Islet of Langerhans (tissue), 1 donor: ENCODE data around the gene TGIF1.
"Not testable (repeated sequence)": the region's sequence is repeated elsewhere in the genome, so short reads cannot be mapped to it uniquely, and the experiment has no call there.

Source experiments
- FAIRE-seq: peaks from one replicate; lab custom pipeline; 2011; peaks lifted over from hg19 to GRCh38; lab: Jason Lieb, UNC

The TGIF1 gene

DNA sequence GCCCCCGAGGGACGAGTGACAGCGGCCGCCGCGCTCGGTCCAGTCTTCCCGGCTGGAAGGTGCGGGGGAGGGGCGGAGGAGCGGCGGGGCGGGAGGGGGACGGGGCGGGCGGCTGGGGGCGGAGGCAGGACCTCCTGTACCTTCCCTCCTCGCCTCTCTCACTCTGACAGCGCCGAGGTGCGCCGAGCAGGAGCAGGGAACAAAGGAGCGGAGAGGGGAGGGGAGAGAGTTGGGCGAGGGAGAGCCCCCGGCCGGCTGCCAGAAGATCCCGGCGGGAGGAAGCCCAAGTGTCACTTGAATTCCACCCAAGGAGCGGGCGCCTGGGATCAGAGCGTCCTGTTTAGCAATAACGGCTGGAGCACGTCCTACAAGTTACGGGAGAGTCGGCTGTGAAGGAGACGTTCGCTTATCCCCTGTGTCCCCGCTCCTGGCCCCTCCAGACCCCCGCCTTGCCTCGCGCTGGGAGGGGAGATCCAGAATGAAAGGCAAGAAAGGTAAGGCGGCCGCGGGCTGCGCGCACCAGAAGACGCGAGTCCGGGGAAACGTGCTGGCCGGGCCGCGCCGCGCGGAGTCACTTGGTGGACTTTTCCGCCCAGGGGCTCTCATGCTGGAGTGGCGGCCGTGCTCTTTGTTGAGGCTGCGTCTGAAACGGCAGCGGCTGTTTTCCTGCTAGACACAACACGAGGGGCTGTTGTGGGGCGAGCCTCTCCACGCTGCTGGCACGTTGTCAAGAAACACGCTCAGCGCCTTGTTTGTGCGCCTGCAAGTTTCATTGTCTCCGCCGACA is at the start of gene TGIF1:
Gene TGIF1 (plus strand): TSS at position 161 of the 787 bp plus-strand sequence. CDS start 318 bp downstream, at position 479.
- FAIRE-seq, result no peak

DNA sequence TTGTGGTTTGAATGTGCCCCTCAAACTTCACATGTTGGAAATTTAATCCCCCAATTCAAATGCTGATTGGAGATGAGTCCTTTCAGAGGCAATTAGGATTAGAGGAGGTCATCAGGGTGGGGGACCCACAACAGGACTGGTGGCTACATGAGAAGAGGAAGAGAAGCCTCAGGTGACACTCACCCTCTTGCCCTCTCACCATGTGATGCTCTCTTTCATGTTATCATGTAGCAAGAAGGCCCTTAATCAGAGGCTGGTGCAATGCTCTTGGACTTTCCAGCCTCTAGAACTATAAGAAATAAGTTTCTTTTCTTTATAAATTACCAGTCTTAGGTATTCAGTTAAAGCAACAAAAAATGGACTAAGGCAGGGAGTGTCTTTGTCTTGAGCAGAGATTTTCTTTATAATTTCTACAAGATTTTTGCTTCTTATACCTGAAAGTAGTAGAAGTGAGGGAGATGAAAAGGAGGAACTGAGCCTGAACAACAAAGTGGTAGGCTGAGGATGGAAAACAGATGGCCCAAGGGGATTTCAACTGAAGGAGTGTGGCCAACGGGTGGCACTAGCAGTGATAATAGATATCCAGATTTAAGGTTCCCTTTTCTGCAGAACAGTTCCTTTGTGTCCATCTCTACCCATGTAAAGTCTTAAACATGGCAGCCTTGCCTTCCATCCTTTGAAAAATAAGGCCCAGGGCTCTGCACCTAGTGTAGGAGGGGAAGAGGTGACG is 49.2 kb upstream of the TGIF1 start:
- no peak for FAIRE-seq

DNA sequence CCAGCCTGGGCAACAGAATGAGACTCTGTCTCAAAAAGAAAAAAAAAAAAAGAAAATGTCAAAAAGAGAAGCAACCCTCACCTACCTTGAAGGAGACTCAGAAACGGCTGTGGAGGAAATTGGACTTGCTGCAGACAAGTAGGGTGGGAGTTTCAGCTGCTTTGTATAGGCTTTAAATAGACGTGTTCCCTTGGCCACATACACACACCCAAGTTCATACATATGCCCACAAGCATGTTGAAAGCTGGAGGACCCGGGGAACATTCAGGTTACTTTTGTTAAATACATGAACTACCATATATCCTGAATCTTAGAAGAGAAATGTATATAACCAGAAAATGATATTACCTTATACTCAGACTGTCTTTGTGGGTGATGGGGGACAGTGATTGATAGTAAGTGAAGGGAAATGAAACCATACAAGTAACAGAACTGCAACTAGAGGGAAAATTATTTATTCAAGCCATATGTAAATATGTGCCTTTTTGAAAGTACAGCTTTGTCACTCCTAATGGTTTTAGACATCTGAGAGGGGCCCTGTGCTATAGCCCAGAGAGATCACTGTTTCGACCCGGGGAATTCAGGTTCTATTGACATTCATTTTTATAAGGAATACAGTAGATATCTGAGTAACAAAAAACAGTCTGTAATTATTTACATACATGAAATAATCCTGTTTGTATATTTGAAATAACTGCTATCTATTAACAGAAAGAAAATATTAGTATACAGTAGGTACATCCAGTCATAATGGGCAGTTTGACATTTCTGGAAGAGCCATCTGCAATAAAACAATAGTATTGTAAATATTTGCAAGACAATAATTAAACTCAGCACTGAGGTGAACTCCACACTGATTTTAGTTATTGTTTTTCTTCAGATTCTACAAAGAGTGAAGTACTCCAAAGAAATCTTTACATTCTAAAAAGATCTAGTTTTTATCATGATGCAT is 48.0 kb upstream of the TGIF1 start:
- no peak for FAIRE-seq

DNA sequence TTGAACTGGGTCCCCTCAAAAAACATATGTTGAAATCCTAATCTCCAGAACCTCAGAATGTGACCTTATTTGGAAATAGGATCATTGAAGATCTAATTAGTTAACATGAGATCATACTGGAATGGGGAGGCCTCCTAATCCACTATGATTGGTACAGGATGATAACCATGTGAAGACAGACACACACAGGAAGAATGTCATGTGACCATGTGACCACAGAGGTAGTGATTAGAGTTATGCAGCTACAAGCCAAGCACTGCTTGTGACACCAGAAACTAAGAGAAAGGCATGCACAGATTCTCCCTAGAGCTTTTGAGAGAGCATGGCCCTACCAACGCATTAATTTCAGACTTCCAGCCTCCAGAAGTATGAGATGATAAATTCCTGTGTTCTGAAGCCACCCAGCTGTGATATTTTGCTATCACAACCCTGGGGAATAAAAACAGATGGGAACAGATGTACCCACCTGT is 47.0 kb upstream of the TGIF1 start:
- FAIRE-seq, result no peak

DNA sequence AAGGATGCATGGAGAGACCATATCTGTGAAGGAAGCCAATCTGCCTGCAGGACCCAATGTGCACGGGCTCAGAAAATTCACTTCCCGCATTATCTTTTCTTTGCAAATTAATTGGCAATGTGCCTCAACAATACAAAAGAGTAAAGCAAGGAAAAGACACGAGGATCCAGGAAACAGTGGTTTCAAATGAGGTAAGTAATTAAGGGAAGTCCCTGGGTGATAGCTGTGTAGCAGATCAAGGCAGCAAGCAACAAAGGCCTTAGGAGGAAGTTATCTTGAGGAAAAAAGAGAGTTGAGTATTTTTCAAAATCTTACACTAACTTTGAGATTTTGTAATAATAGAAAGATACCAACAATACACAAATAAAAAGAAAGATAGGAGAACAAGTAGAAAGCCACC is 44.3 kb upstream of the TGIF1 start:
- FAIRE-seq, result no peak

DNA sequence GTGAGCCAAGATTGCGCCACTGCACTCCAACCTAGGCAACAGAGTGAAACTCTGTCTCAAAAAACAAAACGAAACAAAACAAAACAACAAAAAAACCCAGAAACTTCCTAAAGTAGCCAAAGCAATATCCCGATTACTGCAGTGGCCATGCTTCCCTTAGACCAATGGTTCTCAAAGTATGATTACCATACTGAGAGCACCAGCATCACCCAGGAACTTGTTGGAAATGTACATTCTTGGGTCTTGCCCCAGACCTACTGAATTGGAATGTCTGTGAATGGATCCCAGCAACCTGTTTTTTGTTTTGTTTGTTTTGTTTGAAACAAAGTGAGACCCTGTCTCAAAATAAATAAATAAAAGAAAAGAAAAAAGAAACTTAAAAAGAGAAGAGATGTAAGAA is 41.9 kb upstream of the TGIF1 start:
- FAIRE-seq, result no peak

DNA sequence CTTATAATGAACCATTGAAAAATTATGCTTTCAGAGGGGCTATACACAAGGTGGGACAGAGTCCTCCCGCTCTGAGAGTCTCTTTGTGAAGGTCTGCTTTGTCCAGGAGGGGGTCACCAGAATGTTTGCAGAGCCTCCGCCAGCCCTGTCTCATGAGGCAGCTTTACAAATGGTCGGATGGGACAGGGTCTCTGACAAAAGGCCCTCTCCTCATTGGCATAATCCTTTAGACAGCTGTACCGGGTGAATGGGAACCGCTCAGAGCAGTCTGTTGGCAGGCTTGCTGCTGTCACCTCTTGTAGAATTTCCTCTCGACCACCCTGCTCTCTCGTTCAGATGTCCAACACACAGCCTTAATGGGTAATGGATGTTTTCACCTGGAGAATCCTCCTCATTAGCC is 40.2 kb upstream of the TGIF1 start:
- no peak for FAIRE-seq

DNA sequence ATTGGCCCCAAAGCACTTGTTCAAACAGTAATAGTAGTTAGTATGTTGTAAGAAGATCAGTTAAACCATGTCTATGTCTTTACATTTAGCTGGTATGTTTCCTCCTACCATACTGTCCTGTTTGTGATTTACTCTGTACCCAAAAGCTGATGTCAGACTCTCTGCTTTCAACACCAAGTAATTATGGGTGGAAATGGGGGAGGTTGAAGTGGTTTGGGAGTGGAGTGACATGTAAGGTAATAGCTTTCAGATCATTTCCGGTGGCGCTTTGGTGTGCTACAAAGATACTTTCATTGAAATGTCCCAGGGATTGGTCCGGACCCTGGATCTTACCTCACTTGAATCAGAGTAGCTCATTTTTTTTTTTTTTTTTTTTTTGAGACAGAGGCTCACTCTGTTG is 39.7 kb upstream of the TGIF1 start:
- FAIRE-seq, result no peak

DNA sequence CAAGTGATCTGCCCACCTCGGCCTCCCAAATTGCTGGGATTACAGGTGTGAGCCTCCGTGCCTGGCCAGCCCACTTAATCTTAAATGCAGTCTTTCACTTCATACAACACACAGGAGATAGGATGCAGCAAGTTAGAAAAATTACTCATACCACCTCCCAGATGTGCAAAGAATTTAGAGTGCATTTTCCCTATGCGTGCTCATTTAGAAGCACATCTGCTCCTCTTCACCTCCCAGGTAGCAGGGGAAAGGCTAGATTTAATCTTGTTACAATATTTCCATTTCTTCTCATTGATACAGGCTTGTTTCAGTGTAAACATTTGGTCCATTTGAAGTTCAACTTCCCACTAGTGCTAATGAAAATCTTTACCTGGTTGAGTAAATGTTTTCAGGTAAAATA is 39.1 kb upstream of the TGIF1 start:
- not testable (repeated sequence) for FAIRE-seq

DNA sequence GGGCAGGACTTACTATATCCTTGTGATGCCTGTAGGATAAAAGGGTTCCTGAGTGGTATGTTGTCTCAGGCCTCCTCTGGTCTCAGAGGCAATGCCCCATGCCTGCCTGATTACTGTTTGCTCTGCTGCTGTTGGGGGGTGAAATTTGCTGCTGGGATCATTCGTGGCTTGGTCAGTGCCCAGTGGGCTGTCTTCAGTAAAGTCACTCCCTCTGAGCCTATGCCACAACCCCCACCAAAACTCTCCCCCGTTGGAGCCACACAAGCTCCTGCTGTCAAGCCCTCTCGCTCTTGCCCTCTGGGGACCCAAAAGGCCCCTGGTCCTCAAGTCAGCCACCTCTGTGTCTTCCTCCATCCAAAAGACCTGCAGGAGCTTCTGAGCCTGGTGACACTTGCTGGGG is 38.6 kb upstream of the TGIF1 start:
- FAIRE-seq, result no peak

DNA sequence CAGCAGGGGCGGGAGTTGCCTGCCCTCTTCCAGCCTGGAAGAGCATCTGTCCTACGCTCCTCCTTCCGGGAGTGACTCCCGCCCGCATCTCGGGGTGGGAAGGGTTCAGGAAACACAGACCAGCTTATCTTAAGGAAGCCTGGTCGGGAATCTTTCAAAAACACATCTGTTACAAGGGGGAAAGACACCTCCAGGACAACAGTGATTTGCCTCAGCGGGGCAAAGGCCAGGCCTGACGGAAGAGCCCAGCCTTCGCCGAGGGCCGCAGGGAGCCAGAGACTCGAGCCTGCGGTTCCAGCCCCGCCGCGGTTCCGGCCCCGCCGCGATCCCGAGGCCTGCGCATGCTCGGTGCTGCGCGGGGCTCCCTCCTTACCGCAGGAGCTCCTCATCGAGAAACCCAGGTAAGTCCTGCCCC is 38.1 kb upstream of the TGIF1 start:
- no peak for FAIRE-seq

DNA sequence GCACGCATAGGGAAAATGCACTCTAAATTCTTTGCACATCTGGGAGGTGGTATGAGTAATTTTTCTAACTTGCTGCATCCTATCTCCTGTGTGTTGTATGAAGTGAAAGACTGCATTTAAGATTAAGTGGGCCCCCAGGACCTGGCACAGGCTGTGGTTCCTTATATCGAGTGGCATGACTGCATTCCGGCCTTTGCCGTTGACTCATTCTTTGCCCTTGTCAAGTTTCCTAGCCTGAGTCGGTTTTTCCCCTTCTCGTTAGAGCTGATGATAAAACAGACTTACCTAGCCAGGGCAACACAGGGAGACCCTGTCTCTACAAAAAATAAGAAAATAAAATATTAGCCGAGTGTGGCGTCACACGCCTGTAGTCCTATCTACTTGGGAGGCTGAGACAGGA is 37.4 kb upstream of the TGIF1 start:
- FAIRE-seq, result not testable (repeated sequence)

DNA sequence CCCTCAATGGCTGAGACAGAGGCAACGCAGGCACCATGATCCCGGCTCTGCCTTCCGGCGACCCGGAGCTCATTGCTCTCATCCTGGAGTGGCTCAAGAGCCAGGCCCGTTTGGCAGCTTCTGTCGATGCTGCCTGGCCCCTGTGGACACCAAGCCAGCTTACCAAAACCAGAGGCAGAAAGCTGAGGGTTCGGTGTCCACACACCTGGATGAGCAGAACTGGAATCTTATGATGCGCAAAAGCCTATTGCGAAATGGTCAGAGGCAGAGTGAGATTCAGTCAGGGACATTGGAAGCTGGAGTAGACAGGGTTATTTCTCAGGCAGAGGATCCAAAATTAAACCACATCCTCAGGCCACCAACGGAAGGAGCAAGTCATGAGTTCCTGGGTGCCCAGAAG is 34.9 kb upstream of the TGIF1 start:
- FAIRE-seq, result no peak

DNA sequence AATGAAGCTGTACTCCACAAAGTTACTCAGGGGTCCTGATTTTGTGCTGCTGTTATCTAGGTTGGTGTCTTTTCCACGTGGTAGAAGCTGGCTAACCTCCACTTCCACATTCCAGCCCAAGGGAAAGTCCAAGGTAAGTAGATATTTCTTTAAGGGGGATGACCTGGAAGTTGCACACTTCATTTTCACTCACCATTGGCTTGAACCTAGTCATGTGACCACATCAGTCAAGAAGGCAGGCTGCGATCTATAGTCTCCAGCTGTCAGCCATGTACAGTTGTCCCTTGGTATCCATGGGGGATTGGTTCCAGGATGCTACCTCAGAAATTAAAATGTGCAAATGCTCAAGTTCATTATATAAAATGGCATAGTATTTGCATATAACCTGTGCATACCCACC is 31.9 kb upstream of the TGIF1 start:
- no peak for FAIRE-seq

DNA sequence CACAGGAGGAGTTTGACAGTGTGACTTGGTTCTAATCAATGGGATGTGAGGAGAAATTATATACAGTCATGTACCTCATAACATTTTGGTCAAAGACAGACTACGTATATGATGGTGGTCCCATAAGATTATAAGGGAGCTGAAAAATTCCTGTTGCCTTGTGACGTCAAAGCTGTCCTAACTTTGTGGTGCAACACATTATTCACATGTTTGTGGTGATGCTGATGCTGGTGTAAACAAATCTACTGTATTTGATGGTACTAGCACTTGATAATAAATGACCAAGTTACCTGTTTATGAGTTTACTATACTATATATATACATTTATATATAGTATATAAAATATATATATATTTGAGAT is 29.1 kb upstream of the TGIF1 start:
- FAIRE-seq, result no peak

DNA sequence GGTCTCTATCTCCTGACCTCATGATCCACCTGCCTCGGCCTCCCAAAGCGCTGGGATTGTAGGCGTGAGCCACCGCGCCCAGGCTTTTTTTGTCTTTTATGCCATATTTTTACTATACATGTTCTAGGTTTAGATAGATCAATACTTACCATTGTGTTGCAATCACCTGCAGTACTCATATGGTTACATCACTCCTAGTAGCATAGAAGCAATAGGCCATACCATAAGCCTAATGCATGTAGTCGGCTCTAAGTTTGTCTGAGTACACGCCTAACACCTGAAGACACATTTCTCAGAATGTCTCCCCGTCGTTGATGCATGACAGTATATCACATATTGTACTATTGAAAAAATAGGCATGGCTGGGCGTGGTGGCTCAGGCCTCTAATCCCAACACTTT is 27.1 kb upstream of the TGIF1 start:
- no peak for FAIRE-seq

DNA sequence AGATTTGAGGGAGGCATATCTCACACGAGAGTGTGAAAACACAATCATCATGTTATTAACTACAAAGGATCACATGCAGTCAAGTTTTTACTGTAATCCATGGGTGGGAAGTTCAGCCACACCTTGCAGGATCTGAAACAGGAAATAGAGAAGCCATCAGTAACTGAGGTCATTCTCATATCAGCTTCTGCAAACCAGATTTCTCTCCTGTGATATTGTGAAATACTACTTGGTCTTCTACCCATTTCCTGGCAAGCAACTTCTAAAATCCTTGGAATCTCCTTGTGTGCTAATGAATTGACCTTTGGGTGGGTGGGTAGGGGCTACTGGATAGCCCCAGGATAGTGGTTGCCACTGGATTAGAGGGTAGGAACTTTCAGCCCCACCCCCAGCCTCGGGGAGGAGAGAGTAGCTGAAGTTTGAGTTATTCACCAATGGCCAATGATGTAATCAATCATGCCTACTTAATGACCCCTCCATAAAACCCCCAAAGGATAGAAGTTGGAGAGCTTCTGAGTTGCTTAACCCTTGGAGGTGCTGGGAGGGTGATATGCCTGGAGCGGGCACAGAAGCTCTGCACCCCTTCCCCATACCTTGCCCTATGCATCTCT is 25.6 kb upstream of the TGIF1 start:
- no peak for FAIRE-seq

DNA sequence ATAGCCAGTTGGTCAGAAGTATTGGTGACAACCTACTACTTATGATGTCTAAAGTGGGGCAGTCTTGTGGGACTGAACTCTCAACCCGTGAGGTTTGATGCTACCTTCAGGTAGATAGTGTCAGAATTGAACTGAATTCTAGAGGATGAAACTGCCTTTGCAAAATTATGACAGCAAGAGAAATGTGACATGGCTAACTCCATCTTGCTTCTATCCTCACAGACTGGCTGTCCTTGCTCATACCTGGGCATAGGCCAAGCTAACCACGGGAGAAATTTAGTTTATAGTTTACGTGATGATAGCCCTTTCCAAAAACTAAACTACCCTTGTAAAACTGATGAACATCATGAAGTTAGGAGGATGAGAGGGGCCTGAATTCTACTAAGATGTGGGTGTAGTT is 24.9 kb upstream of the TGIF1 start:
- no peak for FAIRE-seq

DNA sequence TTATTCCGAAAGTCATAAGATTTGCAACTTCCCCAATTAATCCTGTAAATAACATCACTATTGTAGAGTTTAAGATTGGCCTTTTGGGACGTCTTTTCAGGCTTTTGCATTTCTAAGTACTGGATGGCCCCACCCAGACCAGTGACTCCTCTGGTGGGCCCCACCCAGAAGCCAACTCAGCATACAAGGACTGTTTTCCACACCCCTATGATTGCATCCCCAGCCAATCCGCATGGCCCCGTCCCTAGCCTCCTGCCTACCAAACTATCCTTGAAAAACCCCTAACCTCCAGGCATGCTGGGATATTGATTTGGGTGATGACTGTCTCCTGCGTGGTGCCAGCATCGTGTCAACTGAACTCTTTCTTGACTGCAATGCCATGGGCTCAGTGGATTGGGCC is 24.5 kb upstream of the TGIF1 start:
- FAIRE-seq, result no peak

DNA sequence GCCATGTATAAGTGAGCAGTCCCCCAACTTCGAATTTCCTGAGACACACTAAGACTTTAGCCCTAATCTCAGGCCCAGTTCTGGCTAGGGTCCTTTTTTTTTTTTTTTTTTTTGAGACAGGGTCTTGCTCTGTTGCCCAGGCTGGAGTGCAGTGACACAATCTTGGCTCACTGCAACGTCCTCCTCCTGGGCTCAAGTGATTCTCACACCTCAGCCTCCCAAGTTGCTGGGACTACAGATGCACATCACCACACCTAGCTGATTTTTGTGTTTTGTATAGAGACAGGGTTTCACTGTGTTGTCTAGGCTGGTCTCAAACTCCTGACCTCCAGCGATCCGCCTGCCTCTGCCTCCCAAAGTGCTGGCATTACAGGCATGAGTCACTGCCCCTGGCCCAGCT is 23.9 kb upstream of the TGIF1 start:
- FAIRE-seq, result no peak

DNA sequence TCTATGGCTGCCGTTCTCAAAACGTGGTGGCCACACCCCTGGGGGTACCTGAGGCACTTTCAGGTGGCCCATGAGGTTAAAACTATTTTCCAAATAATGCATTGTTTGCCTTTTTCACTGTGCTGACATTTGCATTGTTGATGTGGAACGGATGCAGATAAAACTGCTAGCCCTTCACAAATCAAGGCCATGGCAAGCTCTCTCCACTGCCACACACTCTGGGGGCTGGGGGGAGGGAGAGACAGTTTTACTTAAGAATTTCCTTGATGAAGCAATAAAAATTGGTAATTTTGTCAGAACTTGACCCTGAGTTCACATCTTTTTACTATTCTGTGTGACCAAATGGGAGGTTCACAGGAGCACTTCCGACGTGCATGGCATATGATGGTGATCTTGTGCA is 22.0 kb upstream of the TGIF1 start:
- no peak for FAIRE-seq

DNA sequence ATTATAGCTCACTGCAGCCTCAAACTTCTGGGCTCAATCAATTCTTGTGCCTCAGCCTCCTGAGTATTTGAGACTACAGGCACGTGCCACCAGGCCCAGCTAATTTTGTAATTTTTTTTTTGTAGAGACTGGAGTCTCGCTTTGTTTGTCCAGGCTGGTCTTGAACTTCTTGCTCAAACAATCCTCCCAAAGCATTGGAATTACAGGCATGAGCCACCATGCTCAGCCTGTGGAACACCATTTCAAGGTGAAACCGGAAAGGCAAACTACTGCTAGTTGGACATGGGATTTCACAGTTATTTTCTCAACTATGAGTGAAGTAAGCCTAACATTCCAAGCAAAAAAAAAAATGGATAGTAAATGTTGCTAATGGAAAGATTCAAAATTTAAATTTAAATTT is 20.9 kb upstream of the TGIF1 start:
- no peak for FAIRE-seq
